SK-N-SH (cell line): Measurements from ENCODE around the gene ZNF487. TPM values are rescaled to one million over a fixed set of nuclear protein-coding genes. Genes with fewer than 3 reads are reported as not detected.

Source experiments
- CTCF ChIA-PET: fragments of 300-600, 350-600 bp; formaldehyde crosslinking; extraction: SDS; loops from one replicate; lab custom pipeline; 2021; lab: Yijun Ruan, JAX
- POLR2A ChIA-PET: fragments of 350-600 bp; sonication (Branson Sonifier 250); formaldehyde crosslinking; extraction: SDS; loops from one replicate; lab custom pipeline; 2020; ENCODE audit warnings: antibody characterized with exemption, inconsistent platforms; lab: Yijun Ruan, JAX
- DNase-seq: peaks from one replicate; pipeline ENCODE4 v3.0.0; 2012
- H2AFZ ChIP-seq: fragments of 200-600 bp; sonication (generic); 2 replicates; pipeline ENCODE4 v1.8.1; 2016; ENCODE audit warnings: antibody characterized with exemption, mild to moderate bottlenecking, low read depth
- H3F3A ChIP-seq: fragments of 200-600 bp; sonication (generic); replicated peaks from 2 replicates; pipeline ENCODE3; 2016; ENCODE audit warnings: antibody characterized with exemption, mild to moderate bottlenecking; ENCODE audit not compliant: insufficient read depth
- H3K27ac ChIP-seq, 2 experiments: fragments of 200-500 bp in 1 of 2; fragments of 200-600 bp in 1 of 2; sonication (Bioruptor generic) in 1 of 2; sonication (generic), shearing (Covaris generic) in 1 of 2; 2 replicates each; pipeline versions ENCODE4 v1.5.1 to v1.6.1; 2014 to 2016; ENCODE audit warnings: low read depth in 2 of 2, inconsistent platforms in 1 of 2, low read length in 1 of 2, mild to moderate bottlenecking in 1 of 2, mixed read lengths in 1 of 2
- H3K27me3 ChIP-seq: fragments of 200-600 bp; sonication (generic), shearing (Covaris generic); 2 replicates; pipeline ENCODE4 v1.6.1; 2016; ENCODE audit warnings: mixed run types; ENCODE audit not compliant: insufficient read depth
- H3K36me3 ChIP-seq, 2 experiments: fragments of 200-500 bp in 1 of 2; fragments of 200-600 bp in 1 of 2; sonication (Bioruptor generic) in 1 of 2; sonication (generic) in 1 of 2; replicated peaks in 1 of 2; 2 replicates each; pipeline versions ENCODE3 to v1.5.1; 2014 to 2016; ENCODE audit warnings: low read length in 1 of 2, mild to moderate bottlenecking in 1 of 2; ENCODE audit not compliant: insufficient read depth in 2 of 2, control insufficient read depth in 1 of 2
- H3K4me1 ChIP-seq, 2 experiments: fragments of 200-500 bp in 1 of 2; fragments of 200-600 bp in 1 of 2; sonication (Bioruptor generic) in 1 of 2; sonication (generic), shearing (Covaris generic) in 1 of 2; 2 replicates each; pipeline versions ENCODE4 v1.5.1 to v1.6.1; 2014 to 2016; ENCODE audit warnings: low read depth in 1 of 2, low read length in 1 of 2, mixed run types in 1 of 2; ENCODE audit not compliant: insufficient read depth in 2 of 2, control insufficient read depth in 1 of 2
- H3K4me2 ChIP-seq: fragments of 200-600 bp; sonication (generic), shearing (Covaris generic); 2 replicates; pipeline ENCODE4 v1.6.1; 2017; ENCODE audit warnings: mixed run types
- H3K4me3 ChIP-seq, 2 experiments: fragments of 200-500 bp in 1 of 2; fragments of 200-600 bp in 1 of 2; sonication (Bioruptor generic) in 1 of 2; sonication (generic), shearing (Covaris generic) in 1 of 2; 2 replicates each; pipeline versions ENCODE4 v1.5.1 to v1.8.1; 2014 to 2016; ENCODE audit warnings: low read depth in 2 of 2, inconsistent platforms in 1 of 2, low read length in 1 of 2, mild to moderate bottlenecking in 1 of 2, mixed read lengths in 1 of 2, moderate library complexity in 1 of 2
- H3K79me2 ChIP-seq: fragments of 200-600 bp; sonication (generic); 2 replicates; pipeline ENCODE4 v1.8.1; 2017; ENCODE audit warnings: mild to moderate bottlenecking; ENCODE audit not compliant: insufficient read depth
- H3K9ac ChIP-seq: fragments of 200-600 bp; sonication (generic); 2 replicates; pipeline ENCODE4 v1.6.1; 2017; ENCODE audit warnings: mixed run types
- H3K9me2 ChIP-seq: fragments of 200-600 bp; sonication (generic); 2 replicates; pipeline ENCODE4 v1.6.1; 2017; ENCODE audit warnings: mixed run types
- H3K9me3 ChIP-seq: fragments of 200-600 bp; sonication (generic); 2 replicates; pipeline ENCODE4 v1.6.1; 2017; ENCODE audit warnings: mixed run types, mild to moderate bottlenecking, moderate library complexity
- H4K20me1 ChIP-seq: fragments of 200-600 bp; sonication (generic); 2 replicates; pipeline ENCODE4 v1.6.1; 2017; ENCODE audit warnings: mild to moderate bottlenecking, mixed run types; ENCODE audit not compliant: insufficient read depth
- GATA2 ChIP-seq: sonication (generic); formaldehyde crosslinking; IDR thresholded peaks from 2 replicates; pipeline ENCODE4 v1.5.0; 2020; ENCODE audit warnings: mild to moderate bottlenecking, missing genetic modification reagents
- MEF2A ChIP-seq: IDR thresholded peaks from 2 replicates; pipeline ENCODE4 v1.4.0; 2012; ENCODE audit warnings: low read depth, borderline replicate concordance
- MXI1 ChIP-seq: IDR thresholded peaks from 2 replicates; pipeline ENCODE4 v1.6.1; 2012; ENCODE audit warnings: mild to moderate bottlenecking, low read depth, low read length, improper control_type of control experiment
- POLR2AphosphoS5 ChIP-seq: IDR thresholded peaks from 2 replicates; pipeline ENCODE4 v1.6.1; 2012; ENCODE audit warnings: low read depth, low read length
- REST ChIP-seq: IDR thresholded peaks from 2 replicates; pipeline ENCODE4 v1.6.1; 2012; ENCODE audit warnings: mild to moderate bottlenecking, low read depth, low read length, moderate library complexity
- RFX5 ChIP-seq: IDR thresholded peaks from 2 replicates; pipeline ENCODE4 v1.6.1; 2012; ENCODE audit warnings: mild to moderate bottlenecking, improper control_type of control experiment, low read length
- USF2 ChIP-seq: fragments of 150-350 bp; IDR thresholded peaks from 2 replicates; pipeline ENCODE4 v1.6.1; 2017; ENCODE audit warnings: antibody characterized with exemption, low read length, low read depth, borderline replicate concordance
- ZBTB33 ChIP-seq: IDR thresholded peaks from 2 replicates; pipeline ENCODE4 v1.4.0; 2012; ENCODE audit warnings: low read depth, borderline replicate concordance
- WGBS: methylation state at CpG from one replicate; pipeline ENCODE4 v1.1.6; 2017; ENCODE audit warnings: low lambda C conversion rate; 5-methylcytosine and 5-hydroxymethylcytosine counted together
- polyA plus RNA-seq, 3 experiments: library from polyadenylated mRNA; depleted of rRNA; stranded (reverse); fragments of >200 nt; gene quantifications; 2 replicates each; pipeline ENCODE4 v1.2.3, GENCODE V29; 2012

The ZNF487 gene
- polyA plus RNA-seq, 1 of the 3 experiments (the other 2 are of a cell fraction): 2.7 TPM

GRCh38 chr10:43408710-43409384 lies 28.1 kb upstream of the ZNF487 start, which contains the start of gene HNRNPF (continued):
- TF ChIP-seq REST (0 out of 2 replicates have a peak, but pooled peaks have one; percentile 19), MXI1 (peak; percentile 77), GATA2 (CRISPR knock-in tag) (no peak), ZBTB33 (no peak), USF2 (no peak), POLR2AphosphoS5 (peak; percentile 87), MEF2A (no peak)
- TF ChIP-seq, all 33 proteins: peak for 10

GRCh38 chr10:43409385-43410109 lies 27.4 kb upstream of the ZNF487 start:
- H3K79me2 ChIP-seq: peaks cover 44% of the 10 kb centered on the region
- no peaks in the 10 kb centered on the region for H3K9me2 ChIP-seq
- peak overlapping the region; percentile 86 for H3K9ac ChIP-seq
- peaks cover 32% of the 10 kb centered on the region for H4K20me1 ChIP-seq
- peaks cover 8 to 11% of the 10 kb centered on the region in 2 experiments; a peak in 2 of 4 replicates for H3K4me1 ChIP-seq
- H3K27me3 ChIP-seq: no peaks in the 10 kb centered on the region
- WGBS: 6% methylated on average over 46 of the region's 46 CpGs
- ChIA-PET POLR2A (interaction anchor here (0.6 to 1.7 kb wide), 4 partner anchors 10 to 237 kb away, joined by 4 to 12 read pairs (median 8); partner anchors contain the start of gene ZNF487), CTCF (interaction anchor here (1.7 kb wide), 1 partner anchor 11 kb away, joined by 4 read pairs; no protein-coding TSS in a partner anchor)
- peak overlapping the region; percentile 98 for H2AFZ ChIP-seq
- peak overlapping the region; percentile 67 to 86 for H3K4me3 ChIP-seq
- no peaks in the 10 kb centered on the region for H3K9me3 ChIP-seq
- TF ChIP-seq REST (no peak), RFX5 (0 out of 2 replicates have a peak, but pooled peaks have one; percentile 36), MXI1 (peak; percentile 11; the same call in 1 of the 2 replicates)
- peak overlapping the region; percentile 88 for H3K4me2 ChIP-seq
- peak overlapping the region; percentile 81 to 97 for H3K27ac ChIP-seq
- peak; percentile 46 for DNase-seq
- peaks cover 0 to 2% of the 10 kb centered on the region in 2 experiments for H3K36me3 ChIP-seq
- peaks cover 18% of the 10 kb centered on the region for H3F3A ChIP-seq
